ENCODE data around the gene CCR5AS.

The CCR5AS gene

GRCh38 chr3:46356276-46356675 is 50.6 kb downstream of the CCR5AS start:
- Histone ChIP-seq H3K27ac (no peak overlapping the region), H3K27me3 (ENCODE audit: insufficient read depth, low read depth, severe bottlenecking) (peaks cover 94% of the 10 kb centered on the region), H3K36me3 (no peaks in the 10 kb centered on the region), H3K9me3 (ENCODE audit: severe bottlenecking) (no peaks in the 10 kb centered on the region), H3K4me3 (ENCODE audit: low read depth, low read length) (no peak overlapping the region)
- TF ChIP-seq CTCF (IDR thresholded peaks at IDR 0.05; ENCODE audit: low read depth, low read length), result no peak
- DNase-seq, result no peak

- H3K4me3 ChIP-seq (ENCODE audit: low read depth, low read length), result no peak overlapping the region
- DNase-seq, result no peak
Observed at GRCh38 chr3:46354984-46355383, 51.9 kb downstream of the CCR5AS start.

GRCh38 chr3:46354478-46354877 is 52.4 kb downstream of the CCR5AS start:
- H3K9me3 ChIP-seq (ENCODE audit: severe bottlenecking), result no peaks in the 10 kb centered on the region
- no peak for DNase-seq
- H3K27me3 ChIP-seq (ENCODE audit: insufficient read depth, low read depth, severe bottlenecking), result peaks cover 96% of the 10 kb centered on the region
- H3K27ac ChIP-seq, result no peak overlapping the region
- TF ChIP-seq CTCF (IDR thresholded peaks at IDR 0.05; ENCODE audit: low read depth, low read length), result no peak
- no peaks in the 10 kb centered on the region for H3K36me3 ChIP-seq
- H3K4me3 ChIP-seq (ENCODE audit: low read depth, low read length), result no peak overlapping the region

More at GRCh38 chr3:46354984-46355383, 51.9 kb downstream of the CCR5AS start:
- H3K27ac ChIP-seq, result no peak overlapping the region
- H3K36me3 ChIP-seq, result no peaks in the 10 kb centered on the region
- H3K9me3 ChIP-seq (ENCODE audit: severe bottlenecking), result no peaks in the 10 kb centered on the region
- TF ChIP-seq CTCF (IDR thresholded peaks at IDR 0.05; ENCODE audit: low read depth, low read length), result no peak
- H3K27me3 ChIP-seq (ENCODE audit: insufficient read depth, low read depth, severe bottlenecking), result peaks cover 96% of the 10 kb centered on the region

- Histone ChIP-seq H3K4me3 (ENCODE audit: low read depth, low read length) (no peak within 1 kb of the TSS), H3K36me3 (no peaks in the 10 kb centered on the region), H3K9me3 (ENCODE audit: severe bottlenecking) (no peaks in the 10 kb centered on the region), H3K27me3 (ENCODE audit: insufficient read depth, low read depth, severe bottlenecking) (peaks cover 93% of the 10 kb centered on the region), H3K27ac (no peak within 1 kb of the TSS)
- DNase-seq, result no peak
- no peak for TF ChIP-seq CTCF (IDR thresholded peaks at IDR 0.05; ENCODE audit: low read depth, low read length)
Observed at GRCh38 chr3:46353647-46354410, 53.0 kb downstream of the CCR5AS start, which contains the start of gene CCR2. Gene CCR2 (plus strand): TSS chr3:46354111. CDS start chr3:46357528, 3,417 bp downstream.

GRCh38 chr3:46353090-46353489 is 53.8 kb downstream of the CCR5AS start:
- H3K36me3 ChIP-seq, result no peaks in the 10 kb centered on the region
- TF ChIP-seq CTCF (IDR thresholded peaks at IDR 0.05; ENCODE audit: low read depth, low read length), result no peak
- H3K27me3 ChIP-seq (ENCODE audit: insufficient read depth, low read depth, severe bottlenecking), result peaks cover 86% of the 10 kb centered on the region
- H3K4me3 ChIP-seq (ENCODE audit: low read depth, low read length), result no peak overlapping the region
- no peaks in the 10 kb centered on the region for H3K9me3 ChIP-seq (ENCODE audit: severe bottlenecking)
- no peak for DNase-seq
- H3K27ac ChIP-seq, result no peak overlapping the region

GRCh38 chr3:46351646-46352045 is 55.2 kb downstream of the CCR5AS start:
- Histone ChIP-seq H3K4me3 (ENCODE audit: low read depth, low read length) (no peak overlapping the region), H3K27ac (no peak overlapping the region), H3K9me3 (ENCODE audit: severe bottlenecking) (peaks cover 4% of the 10 kb centered on the region), H3K27me3 (ENCODE audit: insufficient read depth, low read depth, severe bottlenecking) (peaks cover 76% of the 10 kb centered on the region), H3K36me3 (no peaks in the 10 kb centered on the region)
- TF ChIP-seq CTCF (IDR thresholded peaks at IDR 0.05; ENCODE audit: low read depth, low read length), result no peak
- no peak for DNase-seq
